Parathyroid adenoma (tissue), 2 donors: Measurements from ENCODE around the gene HINT3.
"Not testable (repeated sequence)": the region's sequence is repeated elsewhere in the genome, so short reads cannot be mapped to it uniquely, and the experiment has no call there.

Experiments
- H2AFZ ChIP-seq: fragments of 300-600 bp; sonication (generic); one replicate; pipeline ENCODE4 v1.7.0; 2017; ENCODE audit warnings: antibody characterized with exemption, mild to moderate bottlenecking
- H3K27ac ChIP-seq: fragments of 300-600 bp; sonication (generic); one replicate; pipeline ENCODE4 v1.7.0; 2017
- H3K27me3 ChIP-seq: fragments of 300-600 bp; sonication (generic); one replicate; pipeline ENCODE4 v1.7.0; 2017; ENCODE audit warnings: low read length; ENCODE audit not compliant: control insufficient read depth, insufficient read depth
- H3K36me3 ChIP-seq: fragments of 300-600 bp; sonication (generic); one replicate; pipeline ENCODE4 v1.7.0; 2017; ENCODE audit warnings: low read length; ENCODE audit not compliant: control insufficient read depth, insufficient read depth
- H3K4me1 ChIP-seq: fragments of 300-600 bp; sonication (generic); one replicate; pipeline ENCODE4 v1.7.0; 2017; ENCODE audit warnings: control low read depth
- H3K4me2 ChIP-seq: fragments of 300-600 bp; sonication (generic); one replicate; pipeline ENCODE4 v1.7.0; 2017; ENCODE audit warnings: low read length
- H3K4me3 ChIP-seq: fragments of 300-600 bp; sonication (generic); one replicate; pipeline ENCODE4 v1.7.0; 2017; ENCODE audit warnings: low read depth, low read length
- H3K79me2 ChIP-seq: fragments of 300-600 bp; sonication (generic); one replicate; pipeline ENCODE4 v1.7.0; 2017; ENCODE audit warnings: control low read depth
- H3K9ac ChIP-seq: fragments of 300-600 bp; sonication (generic); one replicate; pipeline ENCODE4 v1.7.0; 2017; ENCODE audit warnings: mild to moderate bottlenecking
- H3K9me3 ChIP-seq: fragments of 300-600 bp; sonication (generic); one replicate; pipeline ENCODE4 v1.7.0; 2017; ENCODE audit warnings: low read length; ENCODE audit not compliant: control insufficient read depth
- CTCF ChIP-seq: fragments of 300-600 bp; sonication (generic); IDR thresholded peaks from one replicate; pipeline ENCODE4 v1.7.0; 2017; ENCODE audit warnings: antibody characterized with exemption, mild to moderate bottlenecking
- donor health status: primary hyperparathyroidism.

The HINT3 gene

DNA sequence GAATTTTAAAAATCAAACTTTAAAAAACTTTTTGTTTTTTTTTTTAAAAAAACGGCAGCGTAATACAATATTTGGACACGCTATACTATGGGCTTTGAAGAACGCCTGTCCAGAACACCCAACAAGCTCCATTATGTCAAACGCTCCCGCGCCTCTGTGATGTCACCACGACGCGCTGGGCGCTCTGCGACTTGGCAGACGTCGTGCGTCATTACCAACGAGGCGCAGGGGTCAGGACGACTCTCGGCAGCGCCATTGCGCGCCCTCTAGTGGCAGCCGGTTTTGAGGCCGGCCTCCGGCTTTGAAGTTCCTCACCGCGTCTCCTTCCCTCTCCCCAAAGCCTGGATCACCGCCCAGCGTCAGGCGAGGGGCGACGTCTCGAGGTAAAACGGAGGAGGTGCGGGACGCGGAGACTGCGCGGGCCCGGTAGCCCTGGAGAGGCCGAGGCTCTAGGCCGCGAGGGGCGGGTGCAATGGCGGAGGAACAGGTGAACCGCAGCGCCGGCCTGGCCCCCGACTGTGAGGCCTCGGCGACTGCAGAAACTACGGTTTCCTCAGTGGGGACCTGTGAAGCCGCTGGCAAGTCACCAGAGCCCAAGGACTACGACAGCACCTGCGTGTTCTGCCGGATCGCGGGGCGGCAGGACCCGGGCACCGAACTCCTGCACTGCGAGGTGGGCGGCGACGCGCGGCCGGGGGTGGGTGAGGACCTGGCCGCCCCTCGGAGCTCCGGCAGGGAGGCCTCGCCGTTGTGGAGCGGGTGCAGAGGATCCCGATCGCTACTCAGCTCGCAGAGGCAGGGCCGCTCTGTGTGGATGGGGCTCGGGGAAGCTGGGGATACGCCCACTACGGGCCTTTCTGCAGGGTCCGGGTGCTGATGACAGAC is at the start of gene HINT3:
HINT3 (plus strand) TSS at position 265 of the 885 bp plus-strand sequence; CDS start at position 473, 208 bp downstream.
- H3K27ac ChIP-seq: peak within 1 kb of the TSS; percentile 92
- H3K9ac ChIP-seq: peak within 1 kb of the TSS; percentile 95
- no peaks in the 10 kb centered on the region for H3K9me3 ChIP-seq

DNA sequence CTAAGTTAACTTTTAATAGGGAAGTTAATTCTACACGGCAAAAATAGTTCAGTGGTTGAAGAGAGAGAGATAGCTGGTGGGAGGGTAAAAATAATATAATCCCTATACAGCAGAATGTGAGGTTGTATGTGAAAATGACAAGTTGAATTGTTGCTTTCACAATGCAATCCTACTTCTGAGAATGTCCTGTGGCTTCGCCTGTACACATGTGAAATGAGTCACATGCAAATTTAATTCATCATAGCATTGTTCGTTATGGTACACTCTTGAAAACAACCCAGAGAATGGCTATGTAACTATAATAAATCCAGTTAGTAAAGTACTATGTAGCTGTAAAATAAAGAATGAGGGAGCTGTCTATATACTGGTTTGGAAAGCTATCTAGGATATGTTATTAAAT is 46.0 kb upstream of the HINT3 start:
- no peaks in the 10 kb centered on the region for H3K27me3 ChIP-seq
- no peak overlapping the region for H3K9ac ChIP-seq
- TF ChIP-seq CTCF: no peak
- no peak overlapping the region for H3K27ac ChIP-seq
- H2AFZ ChIP-seq: no peak overlapping the region
- H3K36me3 ChIP-seq: no peaks in the 10 kb centered on the region
- no peaks in the 10 kb centered on the region for H3K4me1 ChIP-seq
- H3K4me3 ChIP-seq: no peak overlapping the region
- H3K79me2 ChIP-seq: no peaks in the 10 kb centered on the region
- H3K4me2 ChIP-seq: no peak overlapping the region
- H3K9me3 ChIP-seq: no peaks in the 10 kb centered on the region

More for the DNA sequence above, at the start of gene HINT3:
- peak within 1 kb of the TSS; percentile 76 for H3K4me2 ChIP-seq
- no peaks in the 10 kb centered on the region for H3K27me3 ChIP-seq
- peak within 1 kb of the TSS; percentile 95 for H3K4me3 ChIP-seq
- TF ChIP-seq CTCF: peak; percentile 100
- H3K79me2 ChIP-seq: peaks cover 40% of the 10 kb centered on the region
- peak within 1 kb of the TSS; percentile 97 for H2AFZ ChIP-seq
- H3K36me3 ChIP-seq: no peaks in the 10 kb centered on the region
- H3K4me1 ChIP-seq: peaks cover 8% of the 10 kb centered on the region

GRCh38 chr6:125911051-125911451 is 45.5 kb upstream of the HINT3 start:
- H3K27ac ChIP-seq, H3K36me3 ChIP-seq, H2AFZ ChIP-seq, H3K27me3 ChIP-seq, H3K79me2 ChIP-seq, H3K9me3 ChIP-seq, H3K4me3 ChIP-seq, H3K9ac ChIP-seq, H3K4me1 ChIP-seq, H3K4me2 ChIP-seq: not testable (repeated sequence)

DNA sequence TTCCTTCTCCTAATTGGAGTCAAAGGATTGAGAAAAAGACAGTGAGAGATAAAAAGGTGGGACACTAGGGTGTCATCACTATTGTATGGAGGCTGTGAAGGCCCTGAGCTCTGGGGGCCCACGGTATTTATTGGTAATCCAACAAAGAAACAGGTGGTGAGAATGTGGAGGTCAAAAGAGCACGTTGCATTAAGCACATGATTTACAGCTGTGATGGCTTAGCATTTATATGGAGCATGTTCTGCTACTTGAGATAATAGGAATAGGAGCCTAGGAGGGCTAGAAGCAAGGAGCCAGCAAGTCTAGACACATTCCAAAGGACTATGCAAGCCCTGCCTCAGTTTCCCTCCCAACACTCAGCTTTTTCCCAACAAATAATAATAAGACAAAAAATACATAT is 44.1 kb upstream of the HINT3 start:
- H3K36me3 ChIP-seq, H3K4me1 ChIP-seq, H3K9me3 ChIP-seq, H3K27me3 ChIP-seq, H3K4me2 ChIP-seq, H3K27ac ChIP-seq, H3K9ac ChIP-seq, H3K4me3 ChIP-seq, H2AFZ ChIP-seq, H3K79me2 ChIP-seq: not testable (repeated sequence)

DNA sequence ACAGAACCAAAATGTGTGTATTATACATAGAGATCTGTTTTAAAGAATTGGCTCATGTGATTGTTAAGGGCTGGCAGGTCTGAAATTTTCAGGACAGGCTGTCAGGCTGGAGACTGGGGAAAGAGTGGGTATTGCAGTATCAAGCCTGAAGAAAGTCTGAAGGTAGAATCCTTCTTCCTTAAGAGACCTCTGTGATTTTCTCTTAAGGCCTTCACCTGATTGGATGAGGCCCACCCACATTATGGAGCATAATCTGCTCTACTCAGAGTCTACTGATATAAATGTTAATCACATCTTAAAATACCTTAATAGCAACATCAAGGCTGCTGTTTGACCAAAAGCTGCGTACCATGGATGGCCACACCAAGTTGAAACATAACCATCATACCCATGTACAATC is 43.4 kb upstream of the HINT3 start:
- Histone ChIP-seq H3K27me3 (no peaks in the 10 kb centered on the region), H3K4me2 (no peak overlapping the region), H3K4me1 (no peaks in the 10 kb centered on the region), H3K4me3 (no peak overlapping the region), H3K27ac (no peak overlapping the region), H3K79me2 (no peaks in the 10 kb centered on the region), H2AFZ (no peak overlapping the region), H3K9me3 (no peaks in the 10 kb centered on the region), H3K36me3 (no peaks in the 10 kb centered on the region), H3K9ac (no peak overlapping the region)
- TF ChIP-seq CTCF: no peak
